Adrenal gland (tissue), 12 donors: ENCODE data around the gene GPATCH8. TPM values are rescaled to one million over a fixed set of nuclear protein-coding genes. Genes with fewer than 3 reads are reported as not detected.
"Not testable (repeated sequence)": the region's sequence is repeated elsewhere in the genome, so short reads cannot be mapped to it uniquely, and the experiment has no call there.

Experiments used
- DNase-seq, 7 donors: peaks; one replicate each; pipeline ENCODE4 v3.0.0-alpha.2; 2019 to 2020
- H3K27ac ChIP-seq, 5 donors: fragments of 200-600 bp; sonication (generic) in 4 of 5; 1 replicate in 3 of 5; 2 replicates in 2 of 5; pipeline versions ENCODE4 v1.5.1 to v1.8.0; 2016 to 2020; ENCODE audit warnings: mild to moderate bottlenecking in 1 of 5
- H3K27me3 ChIP-seq: fragments of 200-600 bp; 2 replicates; pipeline ENCODE4 v1.8.0; 2021
- H3K36me3 ChIP-seq, 2 donors: fragments of 200-600 bp; replicated peaks in 1 of 2; 1 replicate in 1 of 2; 2 replicates in 1 of 2; pipeline versions ENCODE4 v1.5.1 to v1.8.0; 2018 to 2022
- H3K4me1 ChIP-seq, 2 donors: fragments of 200-600 bp; replicated peaks in 1 of 2; 1 replicate in 1 of 2; 2 replicates in 1 of 2; pipeline versions ENCODE4 v1.5.1 to v1.8.0; 2018 to 2021
- H3K4me3 ChIP-seq, 4 donors: fragments of 200-600 bp; sonication (generic) in 3 of 4; one replicate each; pipeline ENCODE4 v1.5.1; 2016 to 2018
- H3K9me3 ChIP-seq, 3 donors: fragments of 200-600 bp; sonication (generic) in 1 of 3; replicated peaks in 1 of 3; 1 replicate in 2 of 3; 2 replicates in 1 of 3; pipeline versions ENCODE4 v1.5.1 to v1.8.0; 2016 to 2021
- POLR2A ChIP-seq, 2 donors: fragments of 450-650 bp; IDR thresholded peaks; one replicate each; pipeline ENCODE4 v1.6.1; 2017; ENCODE audit warnings: antibody characterized with exemption in 2 of 2, mild to moderate bottlenecking in 2 of 2, moderate library complexity in 1 of 2
- WGBS, 4 donors: extraction: QIAGEN DNeasy Blood & Tissue Kit in 2 of 4; methylation state at CpG; one replicate each; pipeline versions ENCODE4 v1.1.5 to v1.1.7; 2013 to 2017; 5-methylcytosine and 5-hydroxymethylcytosine counted together
- intact Hi-C, 2 donors: fragments of 100-400 bp; cut with DNase I; formaldehyde crosslinking; loops; one replicate each; pipeline versions ENCODE4 v1.14.1 to v1.15.0; 2022 to 2023
- polyA plus RNA-seq, 3 donors: library from polyadenylated mRNA; stranded (reverse); fragments of 200-250 nt in 2 of 3; fragments of 350-450 nt in 1 of 3; fragmentation: Illumina TruSeq in 1 of 3; extraction: RNeasy Lipid Tissue Mini Kit (QIAGEN cat#74804) in 1 of 3; gene quantifications; one replicate each; pipeline ENCODE4 v1.2.3, GENCODE V29; 2013 to 2014
- total RNA-seq, 9 donors: library from RNA; depleted of rRNA in 4 of 9; stranded (reverse); fragments of >200 nt in 4 of 9; fragments of 120-200 nt in 1 of 9; fragmentation: NEBNext Ultra II Directional in 1 of 9; extraction: Animal tissue kit (Norgen Biotek cat#: 25700) in 1 of 9; gene quantifications; one replicate each; pipeline versions ENCODE4 v1.1.0 to v1.2.4, GENCODE V29; 2013 to 2023
- TF ChIP-seq, protein P1 (sequence below), 6 experiments: fragments of 450-650 bp in 4 of 6; fragments of 200-600 bp in 2 of 6; sonication (generic) in 1 of 6; IDR thresholded peaks; 1 replicate in 5 of 6; 2 replicates in 1 of 6; pipeline versions ENCODE4 v1.5.1 to v1.8.0; 2016 to 2021; ENCODE audit warnings: antibody characterized with exemption in 6 of 6, mild to moderate bottlenecking in 2 of 6, moderate library complexity in 1 of 6
- donor health status: healthy with polysubstance abuse.
- donor health status: Bipolar disorder and iron deficiency.
- donor health status: DM: yes; HTN: yes; CAD: no.
- donor health status: DM: no; HTN: no; CAD: no.
- donor health status: DM: no; HTN: no; CAD: no.
- donor health status: DM: yes; HTN: yes; CAD: no.

The GPATCH8 gene
- total and polyA plus RNA-seq, 12 donors, result 7.2 to 33.6 (median 28.8) TPM

DNA sequence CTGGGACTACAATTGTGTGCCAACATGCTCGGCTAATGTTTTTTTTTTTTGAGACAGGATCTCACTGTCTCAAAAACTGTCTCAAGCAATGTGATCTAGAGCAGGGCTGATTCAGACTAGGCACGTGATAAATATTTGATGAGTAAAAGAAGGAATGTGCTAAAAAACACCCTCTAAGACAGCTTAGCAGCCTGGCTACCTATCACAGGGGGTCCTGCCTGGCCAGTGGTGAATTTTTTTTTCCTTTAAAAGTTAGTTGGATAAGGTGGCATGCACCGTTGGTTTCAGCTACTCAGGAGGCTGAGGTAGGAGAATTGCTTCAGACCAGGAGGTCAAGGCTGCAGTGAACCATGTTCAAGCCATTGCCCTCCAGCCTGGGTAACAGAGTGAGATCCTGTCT, 14.8 kb upstream of the GPATCH8 start:
- peak in 1 of 7 donors; percentile 5 for DNase-seq
- TF ChIP-seq POLR2A (IDR thresholded peaks at IDR 0.05), result no peak
- TF ChIP-seq, protein P1, sequence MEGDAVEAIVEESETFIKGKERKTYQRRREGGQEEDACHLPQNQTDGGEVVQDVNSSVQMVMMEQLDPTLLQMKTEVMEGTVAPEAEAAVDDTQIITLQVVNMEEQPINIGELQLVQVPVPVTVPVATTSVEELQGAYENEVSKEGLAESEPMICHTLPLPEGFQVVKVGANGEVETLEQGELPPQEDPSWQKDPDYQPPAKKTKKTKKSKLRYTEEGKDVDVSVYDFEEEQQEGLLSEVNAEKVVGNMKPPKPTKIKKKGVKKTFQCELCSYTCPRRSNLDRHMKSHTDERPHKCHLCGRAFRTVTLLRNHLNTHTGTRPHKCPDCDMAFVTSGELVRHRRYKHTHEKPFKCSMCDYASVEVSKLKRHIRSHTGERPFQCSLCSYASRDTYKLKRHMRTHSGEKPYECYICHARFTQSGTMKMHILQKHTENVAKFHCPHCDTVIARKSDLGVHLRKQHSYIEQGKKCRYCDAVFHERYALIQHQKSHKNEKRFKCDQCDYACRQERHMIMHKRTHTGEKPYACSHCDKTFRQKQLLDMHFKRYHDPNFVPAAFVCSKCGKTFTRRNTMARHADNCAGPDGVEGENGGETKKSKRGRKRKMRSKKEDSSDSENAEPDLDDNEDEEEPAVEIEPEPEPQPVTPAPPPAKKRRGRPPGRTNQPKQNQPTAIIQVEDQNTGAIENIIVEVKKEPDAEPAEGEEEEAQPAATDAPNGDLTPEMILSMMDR (IDR thresholded peaks at IDR 0.05), result no peak
- Histone ChIP-seq H3K9me3 (no peaks in the 10 kb centered on the region), H3K4me1 (no peaks in the 10 kb centered on the region), H3K27me3 (no peaks in the 10 kb centered on the region), H3K27ac (no peak overlapping the region), H3K4me3 (no peak overlapping the region), H3K36me3 (no peaks in the 10 kb centered on the region)
- WGBS, 4 donors, result 32 to 50% (median 36%) methylated on average over 3 of the region's 3 CpGs
- intact Hi-C loops, result no loop called here

DNA sequence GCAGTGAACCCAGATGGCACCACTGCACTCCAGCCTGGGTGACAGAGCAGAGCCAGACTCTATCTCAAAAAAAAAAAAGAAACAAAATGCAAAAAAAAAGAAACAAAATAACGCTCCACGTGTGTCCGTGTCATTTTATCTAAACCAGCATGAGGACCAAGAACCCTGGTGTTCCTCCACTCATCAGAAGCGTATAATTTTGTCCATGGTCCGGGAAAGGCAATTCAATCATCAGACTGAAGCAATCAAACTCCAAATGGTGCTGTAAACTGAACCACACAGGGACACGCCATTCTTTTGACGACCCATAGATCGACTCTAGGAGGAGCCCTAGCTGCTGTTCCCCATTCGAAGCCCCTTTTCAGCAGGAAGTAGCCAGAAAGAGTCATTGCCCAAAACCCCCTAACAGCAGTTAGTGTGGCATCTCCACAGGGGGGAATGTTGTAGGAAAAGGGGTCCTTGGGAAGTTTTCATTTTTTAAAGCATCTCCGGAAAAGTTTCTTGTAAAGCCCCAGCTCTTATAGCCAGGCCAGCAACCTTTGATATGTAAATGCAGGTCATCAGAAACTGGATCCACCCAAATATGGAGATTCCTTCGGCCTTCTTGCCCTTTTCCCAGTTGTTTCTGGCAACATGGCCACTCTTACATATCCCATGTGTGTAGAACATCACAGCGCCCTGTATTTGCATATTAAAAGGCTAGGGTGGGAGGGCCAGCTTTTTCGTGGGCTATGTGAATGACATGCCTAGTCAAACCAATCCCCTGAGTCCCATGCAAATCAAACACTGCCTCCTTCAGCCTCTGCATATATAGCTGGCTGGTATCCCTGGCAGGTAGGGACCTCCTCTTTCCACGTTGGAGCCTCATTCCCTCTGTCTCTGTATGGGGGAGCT, 8.3 kb upstream of the GPATCH8 start:
- H3K4me3 ChIP-seq, intact Hi-C loops, H3K4me1 ChIP-seq, H3K27ac ChIP-seq, H3K27me3 ChIP-seq, H3K36me3 ChIP-seq, H3K9me3 ChIP-seq: not testable (repeated sequence)
- DNase-seq, result peak in 1 of 7 donors; percentile 6
- WGBS, 4 donors, result 41 to 45% (median 43%) methylated on average over 14 of the region's 14 CpGs

DNA sequence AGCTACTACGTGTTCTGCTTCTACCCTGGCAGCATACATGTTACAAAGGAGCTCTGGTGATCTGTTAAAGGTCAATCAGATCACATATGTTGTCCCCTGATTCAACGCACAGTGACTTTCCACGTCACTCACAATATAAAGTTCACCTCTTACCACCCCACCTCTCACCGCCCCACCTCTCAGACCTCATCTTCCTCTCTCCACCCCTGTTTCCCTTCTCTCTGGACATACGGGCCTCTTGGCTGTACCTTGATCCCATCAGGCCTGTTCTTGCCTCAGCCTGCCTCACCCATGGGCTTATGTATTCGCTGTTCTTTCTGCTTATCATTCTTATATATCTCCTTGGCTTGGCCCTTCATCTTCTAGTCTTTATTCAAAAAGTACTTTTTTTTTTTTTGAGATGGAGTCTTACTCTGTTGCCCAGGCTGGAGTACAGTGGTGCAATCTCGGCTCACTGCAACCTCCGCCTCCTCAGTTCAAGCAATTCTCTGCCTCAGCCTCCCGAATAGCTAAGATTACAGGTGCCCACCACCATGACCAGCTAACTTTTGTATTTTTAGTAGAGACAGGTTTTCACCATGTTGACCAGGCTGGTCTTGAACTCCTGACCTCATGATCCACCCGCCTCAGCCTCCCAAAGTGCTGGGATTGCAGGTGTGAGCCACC, 3.9 kb upstream of the GPATCH8 start:
- H3K9me3 ChIP-seq, H3K27ac ChIP-seq, H3K4me3 ChIP-seq, H3K27me3 ChIP-seq, H3K36me3 ChIP-seq: not testable (repeated sequence)
- 82 to 88% (median 85%) methylated on average over 10 of the region's 10 CpGs for WGBS, 4 donors
- H3K4me1 ChIP-seq, result peaks cover 5 to 11% of the 10 kb centered on the region in 2 donors
- intact Hi-C loops, result loop anchor here in 1 of 2 donors (10.0 kb wide), 1 partner anchor 112 kb away; no protein-coding TSS in a partner anchor
- DNase-seq, result peak in 1 of 7 donors; percentile 15

DNA sequence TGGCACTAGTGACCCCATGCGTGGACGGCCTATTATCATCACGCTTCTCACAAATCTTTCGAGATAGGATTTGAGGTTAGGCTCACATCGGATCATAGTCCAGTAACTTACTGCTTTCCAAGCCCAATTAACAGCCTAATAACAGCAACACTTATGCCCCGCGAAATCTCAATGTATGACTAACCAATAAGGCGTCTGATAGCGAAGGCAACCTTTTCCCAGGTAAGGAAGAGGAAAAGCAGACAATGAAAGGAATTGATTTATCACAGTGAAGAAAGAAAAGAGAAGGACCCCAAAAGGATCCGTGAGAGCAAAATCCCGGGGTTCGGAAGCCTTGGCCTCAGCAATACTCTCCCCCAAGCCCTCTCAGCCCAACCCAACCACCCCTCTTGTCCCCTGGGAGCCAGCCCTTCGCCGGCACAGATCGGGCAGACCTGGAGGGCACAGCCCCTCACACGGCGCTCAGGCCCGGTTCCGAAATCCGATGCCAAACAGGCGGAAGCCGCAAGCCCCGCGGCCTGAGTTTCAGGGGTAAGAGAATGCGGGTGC, 534 bp downstream of the GPATCH8 start:
- 0 to 1% (median 1%) methylated on average over 13 to 25 of the region's 25 CpGs for WGBS, 4 donors
- DNase-seq, result peak in 3 of 7 donors; percentile 29 to 48 (median 47)

More for the DNA sequence above, 534 bp downstream of the GPATCH8 start:
- no peaks in the 10 kb centered on the region for H3K9me3 ChIP-seq
- H3K4me1 ChIP-seq, result peaks cover 18 to 47% of the 10 kb centered on the region in 2 donors
- H3K27ac ChIP-seq, result peak overlapping the region; percentile 18 to 94 (median 84)
- TF ChIP-seq, protein P1 (IDR thresholded peaks at IDR 0.05), result no peak
- TF ChIP-seq POLR2A (IDR thresholded peaks at IDR 0.05), result no peak
- peak overlapping the region; percentile 69 to 82 (median 75) for H3K4me3 ChIP-seq
- no peaks in the 10 kb centered on the region for H3K27me3 ChIP-seq
- intact Hi-C loops, result loop anchor here in 1 of 2 donors (10.0 kb wide), 1 partner anchor 108 kb away; no protein-coding TSS in a partner anchor
- H3K36me3 ChIP-seq, result no peaks in the 10 kb centered on the region
